Activated CD8-positive, alpha-beta T cell treated with anti-CD3 and anti-CD28 coated beads for 36 hours (primary cell): Measurements from ENCODE around the gene NSG2. TPM values are rescaled to one million over a fixed set of nuclear protein-coding genes. Genes with fewer than 3 reads are reported as not detected.

Experiments
- ATAC-seq: fragments of 200-7000 bp; cut with Tn5 transposase; one replicate; pipeline ENCODE4 v1.10.0; 2021; ENCODE audit warnings: mild to moderate bottlenecking, moderate library complexity
- CTCF ChIA-PET: fragments of 350-600 bp; sonication (Branson Sonifier 250); formaldehyde crosslinking; loops from one replicate; lab custom pipeline; 2021; ENCODE audit warnings: antibody characterized with exemption; lab: Charles Lee
- POLR2A ChIA-PET: fragments of 350-600 bp; sonication (Branson Sonifier 250); formaldehyde crosslinking; loops from one replicate; lab custom pipeline; 2021; ENCODE audit warnings: antibody characterized with exemption; lab: Charles Lee
- DNase-seq: peaks from one replicate; pipeline ENCODE4 v3.0.0-alpha.2; 2020
- H3K27ac Mint-ChIP-seq: one replicate; pipeline ENCODE4 v1.8.0; 2021; ENCODE audit warnings: mild to moderate bottlenecking, mixed read lengths
- H3K27me3 Mint-ChIP-seq: one replicate; pipeline ENCODE4 v1.8.0; 2021; ENCODE audit warnings: mixed read lengths
- H3K36me3 Mint-ChIP-seq: one replicate; pipeline ENCODE4 v1.8.0; 2021; ENCODE audit warnings: low read depth, mixed read lengths
- H3K4me1 Mint-ChIP-seq: one replicate; pipeline ENCODE4 v1.8.0; 2021; ENCODE audit warnings: low read depth, mixed read lengths
- H3K4me3 Mint-ChIP-seq: one replicate; pipeline ENCODE4 v1.8.0; 2021; ENCODE audit warnings: mild to moderate bottlenecking, moderate library complexity, mixed read lengths
- H3K9me3 Mint-ChIP-seq: one replicate; pipeline ENCODE4 v1.8.0; 2021; ENCODE audit warnings: mixed read lengths
- CTCF ChIP-seq: fragments of 200-600 bp; IDR thresholded peaks from one replicate; pipeline ENCODE4 v1.8.0; 2022; ENCODE audit warnings: antibody characterized with exemption, mild to moderate bottlenecking
- intact Hi-C: fragments of 100-400 bp; cut with micrococcal nuclease; formaldehyde crosslinking; loops from one replicate; pipeline ENCODE4 v1.10.0; 2022
- total RNA-seq, 2 experiments: library from RNA; stranded (reverse); gene quantifications; one replicate each; pipeline ENCODE4 v1.2.3, GENCODE V29; 2021

The NSG2 gene
- total RNA-seq, 2 experiments from 2014 or later: not detected

DNA sequence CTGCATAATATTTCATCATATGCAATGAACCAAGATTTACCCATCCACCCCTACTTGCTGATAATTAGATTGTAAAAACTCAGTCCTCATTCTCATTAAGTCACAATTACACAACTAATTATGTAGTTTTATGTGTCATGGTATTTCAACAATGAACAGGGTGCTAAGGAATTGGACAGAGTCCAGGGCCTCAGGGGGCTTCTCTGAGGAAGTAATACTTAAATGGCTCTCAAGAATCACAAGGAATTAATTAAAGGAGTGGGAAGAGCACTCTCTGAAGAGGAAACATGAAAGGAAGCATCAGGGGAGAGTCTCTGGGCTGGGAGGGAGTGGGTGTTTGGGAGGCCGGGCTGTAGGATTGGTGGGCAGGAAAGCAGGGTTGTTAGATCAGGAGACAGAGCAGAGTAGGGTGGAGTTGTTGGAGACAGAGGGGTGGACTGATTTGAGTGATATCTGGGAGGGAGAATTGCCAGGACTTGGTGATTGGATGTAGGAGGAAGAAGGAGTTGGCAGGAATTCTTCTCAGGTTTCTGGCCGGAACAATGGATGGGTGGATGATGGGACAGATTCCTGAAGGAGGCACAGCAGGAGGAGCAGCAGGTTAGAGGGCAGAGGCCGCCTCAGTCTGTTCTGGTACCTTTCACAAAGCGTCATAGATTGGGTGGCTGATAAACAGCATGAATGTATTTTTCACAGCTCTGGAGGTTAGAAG, 23.0 kb upstream of the NSG2 start:
- Mint-ChIP-seq H3K36me3 (no peaks in the 10 kb centered on the region), H3K27me3 (peaks cover 24% of the 10 kb centered on the region), H3K27ac (no peak overlapping the region), H3K4me1 (no peaks in the 10 kb centered on the region), H3K4me3 (no peak overlapping the region), H3K9me3 (peaks cover 1% of the 10 kb centered on the region)
- ChIA-PET CTCF (no interaction called here), POLR2A (no interaction called here)
- ATAC-seq (no peak), DNase-seq (no peak)
- intact Hi-C loops: loop anchor here (5.0 kb wide), 1 partner anchor 290 kb away; no protein-coding TSS in a partner anchor
- no peak for TF ChIP-seq CTCF

- ChIA-PET CTCF (no interaction called here), POLR2A (no interaction called here)
- DNase-seq (no peak), ATAC-seq (no peak)
- H3K4me1 Mint-ChIP-seq: no peaks in the 10 kb centered on the region
- H3K4me3 Mint-ChIP-seq: no peak overlapping the region
- peaks cover 1% of the 10 kb centered on the region for H3K27me3 Mint-ChIP-seq
- no peaks in the 10 kb centered on the region for H3K36me3 Mint-ChIP-seq
- no peak for TF ChIP-seq CTCF
- H3K9me3 Mint-ChIP-seq: peaks cover 19% of the 10 kb centered on the region
- intact Hi-C loops: no loop called here
- no peak overlapping the region for H3K27ac Mint-ChIP-seq
These were observed 15.2 kb upstream of the NSG2 start for GRCh38 chr5:174030286-174030685.

- intact Hi-C loops: no loop called here
- no peaks in the 10 kb centered on the region for H3K9me3 Mint-ChIP-seq
- H3K4me3 Mint-ChIP-seq: no peak overlapping the region
- POLR2A ChIA-PET: no interaction called here
- H3K36me3 Mint-ChIP-seq: no peaks in the 10 kb centered on the region
- ATAC-seq (no peak), DNase-seq (no peak)
- H3K4me1 Mint-ChIP-seq: no peaks in the 10 kb centered on the region
- CTCF ChIA-PET: interaction anchor here (1.1 to 1.3 kb wide), 2 partner anchors 267 kb away, joined by 4 to 7 read pairs; no protein-coding TSS in a partner anchor
- no peak for TF ChIP-seq CTCF
- no peak overlapping the region for H3K27ac Mint-ChIP-seq
- H3K27me3 Mint-ChIP-seq: peaks cover 17% of the 10 kb centered on the region
These were observed 846 bp upstream of the NSG2 start for GRCh38 chr5:174044466-174045254.

- TF ChIP-seq CTCF: no peak
- ChIA-PET CTCF (interaction anchor here (1.3 kb wide), 1 partner anchor 265 kb away, joined by 3 read pairs; no protein-coding TSS in a partner anchor), POLR2A (no interaction called here)
- peaks cover 19% of the 10 kb centered on the region for H3K27me3 Mint-ChIP-seq
- intact Hi-C loops: no loop called here
- no peak overlapping the region for H3K27ac Mint-ChIP-seq
- no peak for ATAC-seq
- H3K4me1 Mint-ChIP-seq: no peaks in the 10 kb centered on the region
- H3K9me3 Mint-ChIP-seq: no peaks in the 10 kb centered on the region
- DNase-seq: no peak
- no peaks in the 10 kb centered on the region for H3K36me3 Mint-ChIP-seq
- H3K4me3 Mint-ChIP-seq: no peak overlapping the region
These were observed 1.1 kb downstream of the NSG2 start for GRCh38 chr5:174046558-174046957.
